GM19397 (cell line): Measurements from ENCODE around the gene MARCHF3.

Experiments
- ATAC-seq: cut with Tn5 transposase; IDR thresholded peaks from one replicate; pipeline ENCODE4 v1.9.1; 2021; ENCODE audit warnings: mild to moderate bottlenecking, moderate library complexity; ENCODE audit not compliant: unreplicated experiment

Gene MARCHF3

DNA sequence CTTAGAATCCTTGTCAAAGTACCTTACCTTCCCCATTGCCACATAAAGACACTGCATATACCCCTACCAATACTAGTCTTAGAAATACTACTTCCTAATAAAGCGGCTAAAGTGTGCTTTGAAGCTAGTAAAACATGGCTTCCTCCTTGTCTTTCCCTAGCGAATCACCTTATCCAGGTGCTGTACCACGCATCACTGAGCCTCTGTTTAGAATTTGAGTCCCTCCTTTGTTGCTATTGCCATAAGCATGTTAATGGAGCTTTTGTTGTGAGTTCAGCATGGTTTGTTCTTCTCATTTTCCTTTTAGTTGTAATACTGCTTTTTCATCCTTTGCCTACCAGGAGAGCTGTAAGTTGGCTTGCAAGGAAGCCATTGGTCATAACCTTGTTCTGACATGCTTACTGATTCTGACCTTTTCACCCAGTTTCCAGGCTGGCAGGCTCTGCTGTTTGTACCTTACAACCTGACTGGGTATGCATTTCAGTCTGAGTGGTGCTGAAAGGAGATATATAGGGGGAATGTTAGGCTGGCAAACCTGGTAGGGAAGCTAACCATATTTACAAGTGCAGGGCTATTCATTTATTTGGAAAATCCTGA, 203.6 kb downstream of the MARCHF3 start:
- ATAC-seq, result no peak

DNA sequence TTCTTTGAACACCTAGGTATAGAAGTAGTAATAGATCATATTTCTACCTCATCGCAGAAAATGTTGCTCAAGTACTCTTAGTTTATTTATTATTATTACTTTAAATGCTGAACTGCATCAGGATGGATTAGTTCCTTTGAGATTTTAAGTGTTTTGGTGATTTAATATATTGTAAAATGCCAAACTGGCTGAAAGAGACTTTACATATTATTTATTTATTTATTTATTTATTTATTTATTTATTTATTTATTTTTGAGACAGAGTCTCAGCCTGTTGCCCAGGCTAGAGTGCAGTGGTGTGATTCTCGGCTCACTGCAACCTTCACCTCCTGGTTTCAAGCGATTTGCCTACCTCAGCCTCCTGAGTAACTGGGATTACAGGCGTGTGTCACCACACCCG, 211.1 kb downstream of the MARCHF3 start:
- ATAC-seq, result no peak

DNA sequence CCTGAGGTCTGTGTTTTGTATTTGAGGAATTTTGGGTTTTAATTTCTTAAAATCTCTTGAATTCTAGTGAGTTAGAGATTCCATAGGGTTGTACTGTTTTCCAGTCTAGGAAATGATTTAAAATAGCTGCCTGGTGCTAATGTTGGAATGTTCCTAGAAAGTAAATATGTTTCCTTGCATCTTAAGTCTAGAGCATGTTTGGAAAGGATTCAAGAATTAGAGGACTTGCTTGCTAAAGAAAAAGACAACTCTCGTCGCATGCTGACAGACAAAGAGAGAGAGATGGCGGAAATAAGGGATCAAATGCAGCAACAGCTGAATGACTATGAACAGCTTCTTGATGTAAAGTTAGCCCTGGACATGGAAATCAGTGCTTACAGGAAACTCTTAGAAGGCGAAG, 211.6 kb downstream of the MARCHF3 start:
- ATAC-seq, result no peak
